Prostate gland (tissue), 2 donors: Measurements from ENCODE around the gene LCORL. TPM values are rescaled to one million over a fixed set of nuclear protein-coding genes. Genes with fewer than 3 reads are reported as not detected.

Experiments used
- DNase-seq: peaks from one replicate; pipeline ENCODE4 v3.0.0-alpha.2; 2019; ENCODE audit warnings: low spot score
- H3K27ac ChIP-seq, 2 donors: fragments of 200-600 bp; sonication (generic); 2 replicates each; pipeline ENCODE4 v1.5.1; 2017 to 2019
- H3K27me3 ChIP-seq: fragments of 200-600 bp; sonication (generic); replicated peaks from 2 replicates; pipeline ENCODE4 v1.5.1; 2019; ENCODE audit not compliant: insufficient read depth
- H3K36me3 ChIP-seq, 2 donors: fragments of 200-600 bp; sonication (generic); 1 replicate in 1 of 2; 2 replicates in 1 of 2; pipeline versions ENCODE4 v1.5.1 to v1.8.1; 2017 to 2019
- H3K4me1 ChIP-seq: fragments of 200-600 bp; sonication (generic); replicated peaks from 2 replicates; pipeline ENCODE4 v1.5.1; 2019
- H3K4me3 ChIP-seq, 2 donors: fragments of 200-600 bp; sonication (generic); 2 replicates each; pipeline ENCODE4 v1.5.1; 2017 to 2019
- H3K9me3 ChIP-seq: fragments of 200-600 bp; sonication (generic); 2 replicates; pipeline ENCODE4 v1.5.1; 2017
- CTCF ChIP-seq, 4 experiments: fragments of 200-600 bp in 2 of 4; fragments of 450-650 bp in 2 of 4; sonication (generic) in 2 of 4; IDR thresholded peaks; 1 replicate in 3 of 4; 2 replicates in 1 of 4; pipeline ENCODE4 v1.5.1; 2016 to 2019; ENCODE audit warnings: antibody characterized with exemption in 4 of 4, mild to moderate bottlenecking in 2 of 4, moderate library complexity in 2 of 4
- POLR2A ChIP-seq: fragments of 450-650 bp; IDR thresholded peaks from one replicate; pipeline ENCODE4 v1.6.1; 2016; ENCODE audit warnings: antibody characterized with exemption, mild to moderate bottlenecking
- POLR2AphosphoS5 ChIP-seq: sonication (generic); formaldehyde crosslinking; IDR thresholded peaks from one replicate; pipeline ENCODE4 v1.6.1; 2017; ENCODE audit warnings: antibody characterized with exemption
- WGBS: methylation state at CpG from one replicate; pipeline ENCODE4 v1.1.5; 2018; 5-methylcytosine and 5-hydroxymethylcytosine counted together
- intact Hi-C: fragments of 100-400 bp; cut with DNase I; formaldehyde crosslinking; loops from one replicate; pipeline ENCODE4 v1.14.2; 2022
- total RNA-seq, 2 donors: library from RNA; depleted of rRNA; stranded (reverse); fragments of >200 nt; gene quantifications; one replicate each; pipeline ENCODE4 v1.1.0, GENCODE V29; 2016

Gene LCORL
- total RNA-seq, 2 donors from 2014 or later, result 17.8 to 34.5 TPM

- intact Hi-C loops, result no loop called here
- no peak for DNase-seq
- 92% methylated on average over 2 of the region's 2 CpGs for WGBS
- Histone ChIP-seq H3K27me3 (no peaks in the 10 kb centered on the region), H3K36me3 (no peaks in the 10 kb centered on the region), H3K4me3 (no peak overlapping the region), H3K4me1 (no peaks in the 10 kb centered on the region), H3K9me3 (no peaks in the 10 kb centered on the region), H3K27ac (no peak overlapping the region)
- TF ChIP-seq CTCF (IDR thresholded peaks at IDR 0.05), result no peak
Observed at GRCh38 chr4:17945303-17945702, 76.3 kb downstream of the LCORL start.

GRCh38 chr4:17941731-17942130 lies 79.8 kb downstream of the LCORL start:
- no peaks in the 10 kb centered on the region for H3K36me3 ChIP-seq
- no peak overlapping the region for H3K4me3 ChIP-seq
- H3K27me3 ChIP-seq, result no peaks in the 10 kb centered on the region
- H3K9me3 ChIP-seq, result no peaks in the 10 kb centered on the region
- TF ChIP-seq CTCF (IDR thresholded peaks at IDR 0.05), result no peak
- no peak for TF ChIP-seq POLR2AphosphoS5
- TF ChIP-seq POLR2A, result no peak
- no peak for DNase-seq
- H3K4me1 ChIP-seq, result no peaks in the 10 kb centered on the region
- intact Hi-C loops, result no loop called here
- no peak overlapping the region for H3K27ac ChIP-seq

GRCh38 chr4:17939054-17939453 lies 82.5 kb downstream of the LCORL start:
- Histone ChIP-seq H3K9me3 (no peaks in the 10 kb centered on the region), H3K4me3 (no peak overlapping the region), H3K36me3 (no peaks in the 10 kb centered on the region), H3K27ac (no peak overlapping the region), H3K4me1 (no peaks in the 10 kb centered on the region), H3K27me3 (no peaks in the 10 kb centered on the region)
- DNase-seq, result no peak
- WGBS, result 73% methylated on average over 2 of the region's 2 CpGs
- intact Hi-C loops, result no loop called here
- TF ChIP-seq CTCF (IDR thresholded peaks at IDR 0.05) (no peak), POLR2A (no peak), POLR2AphosphoS5 (no peak)

- no peaks in the 10 kb centered on the region for H3K4me1 ChIP-seq
- TF ChIP-seq POLR2A (no peak), CTCF (IDR thresholded peaks at IDR 0.05) (no peak)
Observed at GRCh38 chr4:17934286-17934685, 87.3 kb downstream of the LCORL start.

GRCh38 chr4:17933126-17933525 lies 88.4 kb downstream of the LCORL start:
- Histone ChIP-seq H3K4me1 (no peaks in the 10 kb centered on the region), H3K27me3 (no peaks in the 10 kb centered on the region), H3K36me3 (no peaks in the 10 kb centered on the region), H3K4me3 (no peak overlapping the region), H3K9me3 (no peaks in the 10 kb centered on the region), H3K27ac (no peak overlapping the region)
- no peak for TF ChIP-seq POLR2AphosphoS5
- no peak for TF ChIP-seq CTCF (IDR thresholded peaks at IDR 0.05)
- no peak for TF ChIP-seq POLR2A
- no peak for DNase-seq
- intact Hi-C loops, result no loop called here

More at GRCh38 chr4:17934286-17934685, 87.3 kb downstream of the LCORL start:
- Histone ChIP-seq H3K4me3 (no peak overlapping the region), H3K27me3 (no peaks in the 10 kb centered on the region), H3K27ac (no peak overlapping the region), H3K36me3 (no peaks in the 10 kb centered on the region), H3K9me3 (no peaks in the 10 kb centered on the region)
- DNase-seq, result no peak
- intact Hi-C loops, result no loop called here
